HepG2 (cell line): Measurements from ENCODE around the gene ATP8B1. TPM values are rescaled to one million over a fixed set of nuclear protein-coding genes. Genes with fewer than 3 reads are reported as not detected.

ENCODE experiments used
- GATA4 ChIP-seq: sonication (generic); IDR thresholded peaks from 2 replicates; pipeline ENCODE4 v1.6.1; 2016; ENCODE audit warnings: antibody characterized with exemption, low read depth, borderline replicate concordance
- NFKB2 ChIP-seq: sonication (generic); formaldehyde crosslinking; IDR thresholded peaks from 2 replicates; pipeline ENCODE4 v1.4.0; 2020; ENCODE audit warnings: missing genetic modification reagents, borderline replicate concordance
- NPAS2 ChIP-seq: sonication (generic); formaldehyde crosslinking; IDR thresholded peaks from 2 replicates; pipeline ENCODE4 v1.8.0; 2022; ENCODE audit warnings: mild to moderate bottlenecking, missing genetic modification reagents, borderline replicate concordance
- TAF1 ChIP-seq: sonication (generic); formaldehyde crosslinking; IDR thresholded peaks from 2 replicates; pipeline ENCODE4 v1.4.0; 2020; ENCODE audit warnings: missing genetic modification reagents
- TGIF2 ChIP-seq: IDR thresholded peaks from 2 replicates; pipeline ENCODE4 v1.6.1; 2016; ENCODE audit warnings: control low read depth, missing compliant biosample characterization
- ZNF225 ChIP-seq: sonication (generic); formaldehyde crosslinking; IDR thresholded peaks from 2 replicates; pipeline ENCODE4 v1.4.0; 2020; ENCODE audit warnings: mild to moderate bottlenecking, missing genetic modification reagents
- ZNF430 ChIP-seq: sonication (generic); formaldehyde crosslinking; IDR thresholded peaks from 2 replicates; pipeline ENCODE4 v1.9.0; 2021; ENCODE audit warnings: mild to moderate bottlenecking, missing genetic modification reagents
- polyA plus RNA-seq, 8 experiments: library from polyadenylated mRNA; depleted of rRNA in 3 of 8; stranded (reverse) in 7 of 8; unstranded in 1 of 8; fragments of >200 nt; fragmentation: Illumina TruSeq in 4 of 8; extraction: Trizol in 4 of 8; gene quantifications; 2 replicates each; pipeline versions ENCODE4 v1.2.1 to v1.2.3, GENCODE V29; 2011 to 2016; ENCODE audit warnings: low read depth in 4 of 8, missing spikeins in 1 of 8, mixed read lengths in 1 of 8; ENCODE audit not compliant: insufficient read depth in 1 of 8
- total RNA-seq, 5 experiments: library from RNA; depleted of rRNA; stranded (reverse); fragments of >200 nt; fragmentation: Illumina TruSeq; extraction: Trizol; gene quantifications; 2 replicates each; pipeline ENCODE4 v1.2.3, GENCODE V29; 2016; ENCODE audit warnings: low read depth in 1 of 5
- TF ChIP-seq, protein P1 (sequence below), 2 experiments: sonication (generic) in 1 of 2; formaldehyde crosslinking in 1 of 2; IDR thresholded peaks; 2 replicates each; pipeline versions ENCODE4 v1.6.1 to v1.9.0; 2014 to 2022; ENCODE audit warnings: antibody characterized with exemption in 1 of 2, borderline replicate concordance in 1 of 2, inconsistent platforms in 1 of 2, low read depth in 1 of 2, missing genetic modification reagents in 1 of 2
- TF ChIP-seq, protein P2 (sequence below): sonication (generic); formaldehyde crosslinking; IDR thresholded peaks from 2 replicates; pipeline ENCODE4 v1.5.0; 2020; ENCODE audit warnings: missing genetic modification reagents, mild to moderate bottlenecking, borderline replicate concordance
- TF ChIP-seq, protein P3 (sequence below): sonication (generic); formaldehyde crosslinking; conservative IDR thresholded peaks from 2 replicates; pipeline ENCODE4 v1.8.0; 2022; ENCODE audit warnings: mild to moderate bottlenecking, moderate library complexity, missing genetic modification reagents

ATP8B1 gene
- total and polyA plus RNA-seq, 2 of the 13 experiments (the other 11 are each of a cell fraction or from before 2014, with no cell fraction given), result 2.8 to 4.0 TPM

DNA sequence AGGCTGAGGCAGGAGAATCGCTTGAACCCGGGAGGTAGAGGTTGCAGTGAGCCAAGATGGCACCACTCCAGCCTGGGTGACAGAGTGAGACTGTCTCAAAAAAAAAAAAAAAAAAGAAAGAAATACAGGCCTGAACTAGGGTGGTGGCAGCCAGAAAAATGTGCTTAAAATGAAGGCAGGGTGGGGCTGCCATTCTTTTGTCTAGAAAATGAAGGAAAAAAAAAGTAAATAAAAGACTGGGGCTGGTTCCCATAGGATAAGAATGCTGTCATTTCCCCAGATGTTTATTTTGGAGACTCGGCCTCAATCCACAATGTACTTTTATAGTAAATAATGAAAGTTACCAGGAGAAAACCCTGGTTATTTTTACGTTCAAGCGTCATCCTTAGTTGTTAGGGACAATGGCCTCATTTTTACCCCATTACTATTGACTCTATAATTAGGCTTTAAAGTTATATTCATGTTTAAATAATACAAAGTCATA lies 58.9 kb downstream of the ATP8B1 start (continued):
- TF ChIP-seq, protein P1, sequence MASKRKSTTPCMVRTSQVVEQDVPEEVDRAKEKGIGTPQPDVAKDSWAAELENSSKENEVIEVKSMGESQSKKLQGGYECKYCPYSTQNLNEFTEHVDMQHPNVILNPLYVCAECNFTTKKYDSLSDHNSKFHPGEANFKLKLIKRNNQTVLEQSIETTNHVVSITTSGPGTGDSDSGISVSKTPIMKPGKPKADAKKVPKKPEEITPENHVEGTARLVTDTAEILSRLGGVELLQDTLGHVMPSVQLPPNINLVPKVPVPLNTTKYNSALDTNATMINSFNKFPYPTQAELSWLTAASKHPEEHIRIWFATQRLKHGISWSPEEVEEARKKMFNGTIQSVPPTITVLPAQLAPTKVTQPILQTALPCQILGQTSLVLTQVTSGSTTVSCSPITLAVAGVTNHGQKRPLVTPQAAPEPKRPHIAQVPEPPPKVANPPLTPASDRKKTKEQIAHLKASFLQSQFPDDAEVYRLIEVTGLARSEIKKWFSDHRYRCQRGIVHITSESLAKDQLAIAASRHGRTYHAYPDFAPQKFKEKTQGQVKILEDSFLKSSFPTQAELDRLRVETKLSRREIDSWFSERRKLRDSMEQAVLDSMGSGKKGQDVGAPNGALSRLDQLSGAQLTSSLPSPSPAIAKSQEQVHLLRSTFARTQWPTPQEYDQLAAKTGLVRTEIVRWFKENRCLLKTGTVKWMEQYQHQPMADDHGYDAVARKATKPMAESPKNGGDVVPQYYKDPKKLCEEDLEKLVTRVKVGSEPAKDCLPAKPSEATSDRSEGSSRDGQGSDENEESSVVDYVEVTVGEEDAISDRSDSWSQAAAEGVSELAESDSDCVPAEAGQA (IDR thresholded peaks at IDR 0.05; ENCODE audit: low read depth), result no peak
- TF ChIP-seq, protein P1 (CRISPR knock-in tag; IDR thresholded peaks at IDR 0.05; ENCODE audit: borderline replicate concordance), result no peak
- TF ChIP-seq TAF1 (CRISPR knock-in tag) (no peak), NFKB2 (no peak), TGIF2 (CRISPR knock-in tag) (no peak), ZNF430 (CRISPR knock-in tag) (no peak), GATA4 (no peak), ZNF225 (CRISPR knock-in tag) (no peak), NPAS2 (CRISPR knock-in tag) (no peak)
- TF ChIP-seq, protein P2, sequence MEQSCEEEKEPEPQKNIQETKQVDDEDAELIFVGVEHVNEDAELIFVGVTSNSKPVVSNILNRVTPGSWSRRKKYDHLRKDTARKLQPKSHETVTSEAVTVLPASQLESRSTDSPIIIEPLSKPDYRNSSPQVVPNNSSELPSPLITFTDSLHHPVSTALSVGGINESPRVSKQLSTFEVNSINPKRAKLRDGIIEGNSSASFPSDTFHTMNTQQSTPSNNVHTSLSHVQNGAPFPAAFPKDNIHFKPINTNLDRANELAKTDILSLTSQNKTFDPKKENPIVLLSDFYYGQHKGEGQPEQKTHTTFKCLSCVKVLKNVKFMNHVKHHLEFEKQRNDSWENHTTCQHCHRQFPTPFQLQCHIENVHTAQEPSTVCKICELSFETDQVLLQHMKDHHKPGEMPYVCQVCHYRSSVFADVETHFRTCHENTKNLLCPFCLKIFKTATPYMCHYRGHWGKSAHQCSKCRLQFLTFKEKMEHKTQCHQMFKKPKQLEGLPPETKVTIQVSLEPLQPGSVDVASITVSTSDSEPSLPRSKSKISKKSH, result no peak
- TF ChIP-seq, protein P3, sequence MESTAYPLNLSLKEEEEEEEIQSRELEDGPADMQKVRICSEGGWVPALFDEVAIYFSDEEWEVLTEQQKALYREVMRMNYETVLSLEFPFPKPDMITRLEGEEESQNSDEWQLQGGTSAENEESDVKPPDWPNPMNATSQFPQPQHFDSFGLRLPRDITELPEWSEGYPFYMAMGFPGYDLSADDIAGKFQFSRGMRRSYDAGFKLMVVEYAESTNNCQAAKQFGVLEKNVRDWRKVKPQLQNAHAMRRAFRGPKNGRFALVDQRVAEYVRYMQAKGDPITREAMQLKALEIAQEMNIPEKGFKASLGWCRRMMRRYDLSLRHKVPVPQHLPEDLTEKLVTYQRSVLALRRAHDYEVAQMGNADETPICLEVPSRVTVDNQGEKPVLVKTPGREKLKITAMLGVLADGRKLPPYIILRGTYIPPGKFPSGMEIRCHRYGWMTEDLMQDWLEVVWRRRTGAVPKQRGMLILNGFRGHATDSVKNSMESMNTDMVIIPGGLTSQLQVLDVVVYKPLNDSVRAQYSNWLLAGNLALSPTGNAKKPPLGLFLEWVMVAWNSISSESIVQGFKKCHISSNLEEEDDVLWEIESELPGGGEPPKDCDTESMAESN (CRISPR knock-in tag), result no peak
